HepG2 (cell line): ENCODE measurements around the gene TBC1D2B. TPM values are rescaled to one million over a fixed set of nuclear protein-coding genes. Genes with fewer than 3 reads are reported as not detected.

Experiments
- AGO2 ChIP-seq: fragments of 200-400 bp; formaldehyde crosslinking; optimal IDR thresholded peaks from 2 replicates; pipeline ENCODE3; 2017; ENCODE audit warnings: mild to moderate bottlenecking, low read depth, low read length, moderate library complexity
- ARID4A ChIP-seq: sonication (generic); formaldehyde crosslinking; IDR thresholded peaks from 2 replicates; pipeline ENCODE4 v1.5.0; 2020; ENCODE audit warnings: mild to moderate bottlenecking, missing genetic modification reagents, borderline replicate concordance
- CBX5 ChIP-seq: sonication (generic); formaldehyde crosslinking; IDR thresholded peaks from 2 replicates; pipeline ENCODE4 v1.4.0; 2020; ENCODE audit warnings: missing genetic modification reagents, borderline replicate concordance
- EP300 ChIP-seq, 3 experiments: sonication (generic) in 1 of 3; formaldehyde crosslinking in 1 of 3; IDR thresholded peaks; 2 replicates each; pipeline versions ENCODE4 v1.5.1 to v1.6.1; 2011 to 2020; ENCODE audit warnings: low read depth in 2 of 3, low read length in 2 of 3, borderline replicate concordance in 1 of 3, improper control_type of control experiment in 1 of 3, mild to moderate bottlenecking in 1 of 3, missing genetic modification reagents in 1 of 3, moderate library complexity in 1 of 3
- GATAD1 ChIP-seq: IDR thresholded peaks from 2 replicates; pipeline ENCODE4 v1.6.1; 2016; ENCODE audit warnings: missing genetic modification reagents, missing compliant biosample characterization
- PHF21A ChIP-seq: sonication (generic); formaldehyde crosslinking; IDR thresholded peaks from 2 replicates; pipeline ENCODE4 v1.5.0; 2020; ENCODE audit warnings: mild to moderate bottlenecking, missing genetic modification reagents
- PTBP1 ChIP-seq: fragments of 200-400 bp; formaldehyde crosslinking; IDR thresholded peaks from 2 replicates; pipeline ENCODE4 v1.6.1; 2018; ENCODE audit warnings: low read length, low read depth; ENCODE audit not compliant: poor library complexity, severe bottlenecking
- SALL1 ChIP-seq: sonication (generic); formaldehyde crosslinking; IDR thresholded peaks from 2 replicates; pipeline ENCODE4 v1.8.0; 2022; ENCODE audit warnings: mild to moderate bottlenecking, missing genetic modification reagents
- SRSF1 ChIP-seq: fragments of 200-400 bp; formaldehyde crosslinking; optimal IDR thresholded peaks from 2 replicates; pipeline ENCODE3; 2017; ENCODE audit warnings: mild to moderate bottlenecking, low read depth, low read length, moderate library complexity
- TRIM24 ChIP-seq: sonication (generic); formaldehyde crosslinking; IDR thresholded peaks from 2 replicates; pipeline ENCODE4 v1.8.0; 2022; ENCODE audit warnings: mild to moderate bottlenecking, missing genetic modification reagents
- ZNF121 ChIP-seq: sonication (generic); formaldehyde crosslinking; IDR thresholded peaks from 2 replicates; pipeline ENCODE4 v1.5.0; 2020; ENCODE audit warnings: mild to moderate bottlenecking, missing genetic modification reagents
- ZNF263 ChIP-seq: sonication (generic); formaldehyde crosslinking; IDR thresholded peaks from 2 replicates; pipeline ENCODE4 v1.4.0; 2020; ENCODE audit warnings: missing genetic modification reagents
- ZNF431 ChIP-seq: sonication (generic); formaldehyde crosslinking; IDR thresholded peaks from 2 replicates; pipeline ENCODE4 v1.9.0; 2022; ENCODE audit warnings: missing genetic modification reagents, low read depth, mild to moderate bottlenecking, borderline replicate concordance
- ZNF777 ChIP-seq: sonication (generic); formaldehyde crosslinking; IDR thresholded peaks from 2 replicates; pipeline ENCODE4 v1.4.0; 2020; ENCODE audit warnings: missing genetic modification reagents
- ZNF788 ChIP-seq: sonication (generic); formaldehyde crosslinking; IDR thresholded peaks from 2 replicates; pipeline ENCODE4 v1.5.0; 2020; ENCODE audit warnings: mild to moderate bottlenecking, missing genetic modification reagents, borderline replicate concordance
- polyA plus RNA-seq, 8 experiments: library from polyadenylated mRNA; depleted of rRNA in 3 of 8; stranded (reverse) in 7 of 8; unstranded in 1 of 8; fragments of >200 nt; fragmentation: Illumina TruSeq in 4 of 8; extraction: Trizol in 4 of 8; gene quantifications; 2 replicates each; pipeline versions ENCODE4 v1.2.1 to v1.2.3, GENCODE V29; 2011 to 2016; ENCODE audit warnings: low read depth in 4 of 8, missing spikeins in 1 of 8, mixed read lengths in 1 of 8; ENCODE audit not compliant: insufficient read depth in 1 of 8
- total RNA-seq, 5 experiments: library from RNA; depleted of rRNA; stranded (reverse); fragments of >200 nt; fragmentation: Illumina TruSeq; extraction: Trizol; gene quantifications; 2 replicates each; pipeline ENCODE4 v1.2.3, GENCODE V29; 2016; ENCODE audit warnings: low read depth in 1 of 5
- TF ChIP-seq, protein P1 (sequence below): fragments of 450-650 bp; IDR thresholded peaks from 2 replicates; pipeline ENCODE4 v1.6.1; 2016
- TF ChIP-seq, protein P2 (sequence below): sonication (generic); formaldehyde crosslinking; IDR thresholded peaks from 2 replicates; pipeline ENCODE4 v1.5.0; 2020; ENCODE audit warnings: mild to moderate bottlenecking, missing genetic modification reagents, moderate library complexity
- TF ChIP-seq, protein P3 (sequence below): sonication (generic); formaldehyde crosslinking; IDR thresholded peaks from 2 replicates; pipeline ENCODE4 v1.4.0; 2020; ENCODE audit warnings: missing genetic modification reagents, borderline replicate concordance

TBC1D2B gene
- total and polyA plus RNA-seq, 2 of the 13 experiments (the other 11 are each of a cell fraction or from before 2014, with no cell fraction given): 10.1 to 14.4 TPM

GRCh38 chr15:78076231-78077052 lies 1.1 kb downstream of the TBC1D2B start (continued):
- TF ChIP-seq GATAD1 (no peak), TRIM24 (CRISPR knock-in tag) (no peak), PTBP1 (no peak), AGO2 (no peak), ZNF431 (CRISPR knock-in tag) (no peak), SALL1 (no peak), ZNF777 (no peak), CBX5 (CRISPR knock-in tag) (no peak), ZNF121 (CRISPR knock-in tag) (peak; percentile 71), ARID4A (CRISPR knock-in tag) (no peak; the same call in 1 of the 2 replicates), ZNF263 (no peak), EP300 (IDR thresholded peaks at IDR 0.05; ENCODE audit: low read depth in 2 of 2, low read length in 2 of 2) (no peak), EP300 (CRISPR knock-in tag; IDR thresholded peaks at IDR 0.05; ENCODE audit: borderline replicate concordance) (no peak), ZNF788 (CRISPR knock-in tag) (0 out of 2 replicates have a peak, but pooled peaks have one; percentile 12), PHF21A (CRISPR knock-in tag) (no peak), SRSF1 (no peak)
- TF ChIP-seq, protein P1, sequence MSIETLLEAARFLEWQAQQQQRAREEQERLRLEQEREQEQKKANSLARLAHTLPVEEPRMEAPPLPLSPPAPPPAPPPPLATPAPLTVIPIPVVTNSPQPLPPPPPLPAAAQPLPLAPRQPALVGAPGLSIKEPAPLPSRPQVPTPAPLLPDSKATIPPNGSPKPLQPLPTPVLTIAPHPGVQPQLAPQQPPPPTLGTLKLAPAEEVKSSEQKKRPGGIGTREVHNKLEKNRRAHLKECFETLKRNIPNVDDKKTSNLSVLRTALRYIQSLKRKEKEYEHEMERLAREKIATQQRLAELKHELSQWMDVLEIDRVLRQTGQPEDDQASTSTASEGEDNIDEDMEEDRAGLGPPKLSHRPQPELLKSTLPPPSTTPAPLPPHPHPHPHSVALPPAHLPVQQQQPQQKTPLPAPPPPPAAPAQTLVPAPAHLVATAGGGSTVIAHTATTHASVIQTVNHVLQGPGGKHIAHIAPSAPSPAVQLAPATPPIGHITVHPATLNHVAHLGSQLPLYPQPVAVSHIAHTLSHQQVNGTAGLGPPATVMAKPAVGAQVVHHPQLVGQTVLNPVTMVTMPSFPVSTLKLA: no peak
- TF ChIP-seq, protein P2, sequence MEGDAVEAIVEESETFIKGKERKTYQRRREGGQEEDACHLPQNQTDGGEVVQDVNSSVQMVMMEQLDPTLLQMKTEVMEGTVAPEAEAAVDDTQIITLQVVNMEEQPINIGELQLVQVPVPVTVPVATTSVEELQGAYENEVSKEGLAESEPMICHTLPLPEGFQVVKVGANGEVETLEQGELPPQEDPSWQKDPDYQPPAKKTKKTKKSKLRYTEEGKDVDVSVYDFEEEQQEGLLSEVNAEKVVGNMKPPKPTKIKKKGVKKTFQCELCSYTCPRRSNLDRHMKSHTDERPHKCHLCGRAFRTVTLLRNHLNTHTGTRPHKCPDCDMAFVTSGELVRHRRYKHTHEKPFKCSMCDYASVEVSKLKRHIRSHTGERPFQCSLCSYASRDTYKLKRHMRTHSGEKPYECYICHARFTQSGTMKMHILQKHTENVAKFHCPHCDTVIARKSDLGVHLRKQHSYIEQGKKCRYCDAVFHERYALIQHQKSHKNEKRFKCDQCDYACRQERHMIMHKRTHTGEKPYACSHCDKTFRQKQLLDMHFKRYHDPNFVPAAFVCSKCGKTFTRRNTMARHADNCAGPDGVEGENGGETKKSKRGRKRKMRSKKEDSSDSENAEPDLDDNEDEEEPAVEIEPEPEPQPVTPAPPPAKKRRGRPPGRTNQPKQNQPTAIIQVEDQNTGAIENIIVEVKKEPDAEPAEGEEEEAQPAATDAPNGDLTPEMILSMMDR (CRISPR knock-in tag): peak; percentile 42
- TF ChIP-seq, protein P3, sequence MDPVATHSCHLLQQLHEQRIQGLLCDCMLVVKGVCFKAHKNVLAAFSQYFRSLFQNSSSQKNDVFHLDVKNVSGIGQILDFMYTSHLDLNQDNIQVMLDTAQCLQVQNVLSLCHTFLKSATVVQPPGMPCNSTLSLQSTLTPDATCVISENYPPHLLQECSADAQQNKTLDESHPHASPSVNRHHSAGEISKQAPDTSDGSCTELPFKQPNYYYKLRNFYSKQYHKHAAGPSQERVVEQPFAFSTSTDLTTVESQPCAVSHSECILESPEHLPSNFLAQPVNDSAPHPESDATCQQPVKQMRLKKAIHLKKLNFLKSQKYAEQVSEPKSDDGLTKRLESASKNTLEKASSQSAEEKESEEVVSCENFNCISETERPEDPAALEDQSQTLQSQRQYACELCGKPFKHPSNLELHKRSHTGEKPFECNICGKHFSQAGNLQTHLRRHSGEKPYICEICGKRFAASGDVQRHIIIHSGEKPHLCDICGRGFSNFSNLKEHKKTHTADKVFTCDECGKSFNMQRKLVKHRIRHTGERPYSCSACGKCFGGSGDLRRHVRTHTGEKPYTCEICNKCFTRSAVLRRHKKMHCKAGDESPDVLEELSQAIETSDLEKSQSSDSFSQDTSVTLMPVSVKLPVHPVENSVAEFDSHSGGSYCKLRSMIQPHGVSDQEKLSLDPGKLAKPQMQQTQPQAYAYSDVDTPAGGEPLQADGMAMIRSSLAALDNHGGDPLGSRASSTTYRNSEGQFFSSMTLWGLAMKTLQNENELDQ (CRISPR knock-in tag): no peak
